NK-92 (cell line): ENCODE measurements around the gene PKP3.
"Not testable (repeated sequence)": the region's sequence is repeated elsewhere in the genome, so short reads cannot be mapped to it uniquely, and the experiment has no call there.

Experiments
- DNase-seq: peaks from one replicate; lab custom pipeline; 2025; ENCODE audit not compliant: unreplicated experiment; lab: John Stamatoyannopoulos, UW

Gene PKP3

DNA sequence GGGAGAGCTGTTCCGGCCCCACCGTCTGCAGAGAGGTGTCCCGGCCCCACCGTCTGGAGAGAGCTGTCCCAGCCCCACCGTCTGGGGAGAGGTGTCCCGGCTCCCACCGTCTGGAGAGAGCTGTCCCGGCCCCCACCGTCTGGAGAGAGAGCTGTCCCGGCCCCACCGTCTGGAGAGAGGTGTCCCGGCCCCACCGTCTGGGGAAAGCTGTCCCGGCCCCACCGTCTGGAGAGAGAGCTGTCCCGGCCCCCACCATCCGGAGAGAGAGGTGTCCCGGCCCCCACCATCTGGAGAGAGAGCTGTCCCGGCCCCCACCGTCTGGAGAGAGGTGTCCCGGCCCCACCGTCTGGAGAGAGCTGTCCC is 30.6 kb upstream of the PKP3 start:
- DNase-seq, result not testable (repeated sequence)

DNA sequence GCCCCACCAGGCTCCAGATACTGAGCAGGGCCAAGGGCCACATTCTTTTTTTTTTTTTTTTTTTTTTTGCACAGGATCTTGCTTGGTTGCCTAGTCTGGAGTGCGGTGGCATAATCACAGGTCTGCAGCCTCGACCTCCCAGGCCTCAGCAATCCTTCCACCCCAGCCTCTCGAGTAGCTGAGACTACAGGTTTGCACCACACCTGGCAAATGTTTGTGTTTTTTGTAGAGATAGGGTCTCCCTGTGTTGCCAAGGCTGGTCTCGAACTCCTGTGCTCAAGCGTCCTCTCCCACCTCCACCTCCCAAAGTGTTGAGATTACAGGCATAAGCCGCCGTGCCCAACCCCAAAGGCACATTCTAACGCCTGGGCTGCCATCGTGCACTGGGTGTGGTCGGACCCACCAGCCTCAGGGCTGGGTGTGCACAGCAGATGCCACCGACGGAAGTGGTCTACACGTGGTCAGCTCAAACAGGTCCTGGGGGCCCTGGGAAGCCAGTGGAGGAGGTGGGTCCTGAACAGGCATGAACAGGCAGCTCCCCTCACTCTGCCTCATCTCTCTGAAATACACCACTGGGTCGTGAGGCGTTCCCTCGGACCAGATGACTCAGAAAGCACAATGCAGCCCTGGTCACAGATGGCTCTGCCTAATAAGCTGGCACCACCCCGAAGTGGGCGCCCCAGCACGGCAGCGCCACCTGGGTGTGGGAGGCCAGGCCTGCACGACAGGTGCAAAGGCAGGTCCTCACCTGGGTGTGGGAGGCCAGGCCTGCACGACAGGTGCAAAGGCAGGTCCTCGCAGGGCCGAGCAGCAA is 29.9 kb upstream of the PKP3 start:
- DNase-seq, result no peak

DNA sequence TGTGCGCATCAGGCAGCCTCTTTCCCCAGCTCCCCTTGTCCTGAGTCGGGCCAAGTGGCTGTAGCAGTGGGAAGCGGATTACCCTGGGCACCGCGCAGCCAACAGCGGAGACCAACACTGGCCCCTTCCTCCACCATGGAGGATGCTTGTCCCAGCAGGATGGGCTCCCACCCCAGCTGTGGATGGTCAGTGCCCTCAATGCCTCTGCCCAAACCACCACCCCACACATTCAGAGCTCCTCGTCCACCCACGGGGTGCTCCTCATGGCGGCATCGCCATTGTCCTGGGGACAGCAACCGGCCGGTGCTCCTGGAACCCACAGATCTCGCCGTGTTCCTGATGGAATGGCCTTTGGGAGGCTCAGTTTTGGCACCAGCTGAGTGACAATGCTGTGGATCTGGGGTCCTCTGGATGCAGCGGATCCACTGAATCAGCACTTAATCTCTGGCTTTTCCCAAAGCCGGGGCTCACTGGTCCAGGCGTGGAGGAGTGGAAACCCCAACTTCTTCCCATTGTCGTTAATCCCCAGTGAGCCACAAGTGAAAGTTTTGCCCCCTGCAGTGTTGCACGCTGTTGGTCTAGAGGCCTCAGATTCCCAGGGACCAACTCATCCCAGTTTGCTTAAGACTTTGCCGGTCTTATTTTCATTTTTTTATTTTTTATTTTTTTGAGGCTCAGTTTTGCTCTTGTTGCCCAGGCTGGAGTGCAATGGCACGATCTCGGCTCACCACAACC is 28.9 kb upstream of the PKP3 start:
- DNase-seq, result no peak

DNA sequence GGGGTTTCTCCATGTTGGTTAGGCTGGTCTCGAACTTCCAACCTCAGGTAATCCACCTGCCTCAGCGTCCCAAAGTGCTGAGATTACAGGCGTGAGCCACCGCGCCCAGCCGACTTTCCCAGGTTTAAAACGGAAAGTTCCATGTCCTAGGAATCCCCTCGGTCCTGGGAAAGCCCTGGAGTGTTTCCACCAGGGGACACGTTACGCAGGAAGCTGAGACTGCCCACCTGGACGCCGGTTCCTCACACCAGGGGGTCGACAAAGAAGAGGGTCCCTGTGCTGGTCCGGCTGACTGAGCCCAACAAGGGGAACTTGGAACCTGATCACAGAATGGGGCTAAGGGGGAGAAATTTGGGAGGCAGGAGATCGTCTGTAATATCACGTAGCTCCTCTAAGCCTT is 28.2 kb upstream of the PKP3 start:
- no peak for DNase-seq

DNA sequence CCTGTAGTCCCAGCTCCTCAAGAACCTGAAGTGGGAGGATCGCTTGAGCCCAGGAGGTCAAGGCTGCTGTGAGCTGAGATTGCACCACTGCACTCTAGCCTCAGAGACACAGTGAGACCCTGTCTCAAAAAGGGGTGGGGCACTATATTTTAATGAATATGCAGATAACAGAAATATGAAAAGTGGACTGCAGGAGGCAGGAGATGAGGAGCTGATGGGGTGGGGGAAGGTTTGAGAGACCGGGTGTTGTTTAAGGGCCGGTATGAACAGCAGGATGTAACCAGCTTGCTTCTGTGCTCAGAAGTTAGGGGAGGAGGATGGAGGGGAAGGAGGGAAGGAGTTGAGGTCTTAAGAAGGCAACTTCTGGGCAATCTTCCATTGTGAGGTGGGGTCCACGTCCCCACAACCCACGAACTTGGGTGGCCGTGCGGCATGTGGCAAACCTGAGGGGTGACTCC is 26.0 kb upstream of the PKP3 start:
- DNase-seq, result no peak

DNA sequence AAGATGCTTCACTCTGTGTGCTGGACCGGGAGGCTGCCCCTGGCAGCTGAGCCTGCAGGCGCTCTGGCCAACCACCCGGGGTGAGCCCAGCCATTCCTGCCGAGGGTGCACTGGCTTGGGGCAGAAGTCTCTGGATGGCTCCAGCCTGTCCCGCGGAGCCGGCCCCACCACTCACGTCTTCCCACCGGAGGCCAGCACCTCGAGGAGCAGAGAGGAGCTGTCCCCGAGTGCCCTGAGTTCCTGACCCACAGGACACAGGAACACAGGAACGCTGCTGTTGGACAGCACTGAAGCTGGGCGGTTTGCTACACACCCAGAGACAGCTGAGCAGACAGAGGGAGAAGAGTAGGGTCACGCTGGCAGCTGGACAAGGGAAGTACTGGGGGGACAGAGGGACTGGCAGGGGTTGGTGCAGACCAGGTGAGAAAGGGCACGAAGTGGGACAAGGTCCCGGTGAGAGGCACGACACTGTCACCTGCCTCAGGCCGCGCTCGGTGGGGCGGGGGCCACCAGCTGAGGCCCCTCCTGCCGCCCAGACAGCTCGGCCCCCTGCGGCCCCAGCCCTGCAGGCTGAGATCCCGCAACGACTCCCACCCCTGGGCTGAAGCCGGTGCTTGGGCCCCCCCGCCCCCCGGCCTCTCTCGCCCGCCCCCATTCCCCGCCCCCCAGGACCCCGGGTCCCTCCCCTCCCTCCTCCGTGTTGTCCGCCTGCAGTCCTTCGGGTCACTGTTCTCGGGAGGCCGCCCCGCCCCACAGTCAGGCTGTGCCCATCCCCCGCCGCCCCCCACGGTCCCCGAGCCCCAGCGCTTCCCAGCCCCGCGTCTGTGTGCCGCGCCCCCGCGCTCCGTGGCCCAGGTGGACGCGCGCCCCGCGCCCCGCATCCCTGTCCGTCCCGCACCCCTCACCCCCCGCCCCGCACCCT is 25.3 kb upstream of the PKP3 start:
- no peak for DNase-seq

DNA sequence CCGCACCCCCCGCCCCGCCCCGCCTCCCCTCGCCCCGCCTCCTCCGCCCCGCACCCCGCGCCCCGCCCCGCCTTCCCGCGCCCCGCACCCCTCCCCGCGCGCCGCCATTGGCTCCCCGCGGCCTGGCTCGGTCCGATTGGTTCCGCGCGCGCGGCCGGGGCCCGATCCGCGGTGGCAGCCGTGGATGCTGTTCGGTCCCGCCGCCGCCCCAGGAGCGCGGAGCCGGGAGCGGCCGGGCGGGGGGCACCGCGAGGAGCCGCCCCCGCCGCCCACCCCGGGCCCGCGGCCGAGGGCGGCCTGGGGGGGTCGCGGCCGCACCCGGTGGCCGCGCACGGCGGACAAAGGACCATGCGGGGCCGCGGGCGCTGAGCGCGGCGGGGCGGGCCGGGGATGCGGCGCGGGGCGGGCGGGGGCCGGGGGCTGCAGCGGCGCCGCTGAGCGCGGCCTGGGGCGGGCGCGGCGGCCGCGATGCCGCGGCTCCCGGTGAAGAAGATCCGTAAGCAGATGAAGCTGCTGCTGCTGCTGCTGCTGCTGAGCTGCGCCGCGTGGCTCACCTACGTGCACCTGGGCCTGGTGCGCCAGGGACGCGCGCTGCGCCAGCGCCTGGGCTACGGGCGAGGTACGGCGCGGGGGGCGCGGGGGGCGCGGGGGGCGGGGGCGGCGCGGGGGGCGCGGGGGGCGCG is 24.5 kb upstream of the PKP3 start, which contains the start of gene B4GALNT4:
Gene B4GALNT4 (plus strand): TSS at position 164 of the 683 bp plus-strand sequence. CDS start 305 bp downstream, at position 469.
- no peak for DNase-seq

DNA sequence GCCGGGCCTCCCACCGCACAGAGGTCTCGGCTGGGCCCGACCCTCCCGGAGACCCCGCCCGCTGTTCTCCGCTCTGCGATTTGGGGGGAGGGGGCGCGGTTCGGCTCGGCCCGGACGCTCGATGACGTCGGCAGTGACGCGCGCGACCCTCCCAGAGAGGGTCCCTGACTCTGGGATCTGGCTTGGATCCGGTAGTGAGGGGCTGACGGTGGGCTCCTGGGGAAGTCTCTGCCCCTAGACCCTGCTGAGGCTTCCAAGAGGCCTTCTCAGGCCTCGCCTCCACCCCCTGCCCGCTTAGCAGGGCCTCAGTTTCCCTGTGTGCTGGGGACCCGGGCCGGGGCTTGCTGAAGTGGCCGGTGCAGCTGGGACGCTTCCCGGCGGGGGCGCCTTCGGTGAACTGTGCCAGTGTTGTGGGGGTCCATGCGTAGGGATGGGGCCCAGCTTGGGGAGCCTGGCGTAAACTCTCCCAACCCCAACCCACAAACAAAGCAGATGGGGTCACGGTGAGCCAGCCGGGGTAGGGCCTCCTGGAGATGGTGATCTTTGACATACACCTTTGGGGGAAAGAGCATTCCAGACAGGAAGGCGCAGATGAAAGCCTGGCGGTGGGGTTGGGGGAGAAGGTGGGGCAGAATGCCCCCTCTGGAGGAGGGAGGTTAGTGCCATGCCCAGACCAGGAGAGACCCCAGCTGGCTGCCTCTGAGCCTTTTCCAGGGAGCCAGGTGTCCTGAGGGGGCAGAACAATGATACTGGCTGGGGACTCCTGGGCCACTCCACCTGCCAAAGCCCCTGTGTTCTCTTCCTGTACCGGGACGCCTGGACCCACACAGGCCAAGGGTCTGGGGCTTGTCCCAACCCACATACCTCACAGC is 23.7 kb upstream of the PKP3 start:
- no peak for DNase-seq

DNA sequence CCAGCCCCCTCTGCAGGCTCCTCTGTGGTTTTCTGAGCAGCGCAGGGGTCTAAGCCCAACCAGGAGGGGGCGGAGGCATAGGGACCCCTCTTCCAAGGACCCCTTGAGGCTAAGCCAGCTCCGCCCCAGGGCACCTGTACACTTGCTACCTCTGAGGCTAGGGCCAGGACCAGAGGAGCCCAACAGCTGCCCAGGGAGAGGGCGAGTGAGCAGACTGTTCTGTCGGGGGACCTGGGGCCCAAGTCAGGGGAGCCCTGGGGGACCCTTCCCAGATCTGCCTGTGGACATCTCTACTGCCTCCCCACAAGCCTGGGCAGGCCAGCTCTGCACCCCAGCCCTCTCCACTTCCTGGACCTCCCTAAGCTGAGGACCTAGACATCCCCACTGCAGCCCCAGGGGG is 23.0 kb upstream of the PKP3 start:
- no peak for DNase-seq

DNA sequence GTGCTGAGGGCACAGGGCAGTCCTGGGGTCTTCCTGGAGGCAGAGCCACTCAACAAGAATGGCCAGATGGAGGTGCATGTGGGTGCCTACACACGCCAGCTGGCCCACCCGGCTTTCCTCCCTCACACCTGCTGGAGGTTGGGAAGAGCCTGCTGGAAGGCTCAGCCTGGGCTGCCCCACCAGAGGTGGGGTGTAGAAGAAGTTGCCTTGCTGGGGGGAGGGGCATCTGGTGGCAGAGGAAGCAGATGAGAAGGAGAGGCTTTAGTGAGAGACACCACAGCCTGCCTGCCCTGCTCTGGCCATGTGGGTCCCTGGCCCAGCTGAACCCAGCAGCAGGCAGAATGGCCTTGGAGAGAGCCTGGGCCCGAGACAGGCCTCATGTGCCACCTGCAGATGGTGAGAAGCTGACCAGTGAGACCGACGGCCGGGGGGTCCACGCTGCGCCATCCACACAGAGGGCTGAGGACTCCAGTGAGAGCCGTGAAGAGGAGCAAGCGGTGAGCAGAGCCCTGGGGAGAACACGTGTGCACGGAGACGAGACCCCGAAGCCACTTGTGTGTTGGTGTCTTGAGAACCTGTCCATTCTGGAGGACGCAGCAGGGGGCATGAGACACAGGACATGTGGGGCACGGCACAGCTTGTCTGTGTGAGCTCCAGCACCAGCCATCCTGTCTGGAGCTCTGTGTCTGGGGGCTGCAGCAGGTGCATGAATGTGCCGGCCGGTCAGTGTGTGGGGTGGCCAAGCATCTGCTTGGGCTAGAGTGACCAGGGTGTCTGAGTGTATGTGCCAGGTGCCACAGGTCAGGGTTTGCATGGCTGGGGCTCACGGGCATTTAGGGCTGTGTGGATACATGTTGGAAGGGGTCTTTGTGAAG is 22.1 kb upstream of the PKP3 start:
- no peak for DNase-seq

DNA sequence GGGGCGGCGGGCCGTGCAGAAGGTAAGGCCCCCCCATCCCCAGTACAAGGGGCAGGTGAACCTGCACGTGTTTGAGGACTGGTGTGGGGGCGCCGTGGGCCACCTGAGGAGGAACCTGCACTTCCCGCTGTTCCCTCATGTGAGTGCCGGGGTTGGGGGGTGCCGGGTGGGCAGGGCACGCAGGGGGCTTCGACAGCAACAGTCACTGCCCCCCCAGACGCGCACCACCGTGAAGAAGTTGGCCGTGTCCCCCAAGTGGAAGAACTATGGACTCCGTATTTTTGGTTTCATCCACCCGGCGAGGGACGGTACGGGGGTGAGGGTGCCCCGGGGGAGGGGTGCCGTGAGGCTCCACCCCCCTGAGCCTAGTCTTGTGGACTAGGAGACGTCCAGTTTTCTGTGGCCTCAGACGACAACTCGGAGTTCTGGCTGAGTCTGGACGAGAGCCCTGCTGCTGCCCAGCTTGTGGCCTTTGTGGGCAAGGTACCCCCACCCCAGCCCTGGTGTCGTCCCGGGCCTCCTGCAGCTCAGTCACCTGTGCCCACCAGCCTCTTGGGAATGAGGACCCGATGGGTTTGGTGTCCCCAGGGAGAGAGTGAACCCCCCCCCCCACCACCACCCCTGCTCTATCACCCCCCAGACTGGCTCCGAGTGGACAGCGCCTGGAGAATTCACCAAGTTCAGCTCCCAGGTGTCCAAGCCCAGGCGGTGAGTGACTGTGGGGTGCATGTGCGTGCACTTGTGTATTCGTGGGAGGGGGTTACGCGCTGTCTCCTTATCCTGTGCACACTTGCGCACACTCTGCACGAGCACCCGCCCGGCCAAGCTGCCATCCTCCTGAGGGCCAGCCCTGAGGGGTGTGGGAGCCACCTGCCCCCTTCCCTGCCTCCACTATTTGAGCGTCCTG is 20.9 kb upstream of the PKP3 start:
- DNase-seq, result no peak

DNA sequence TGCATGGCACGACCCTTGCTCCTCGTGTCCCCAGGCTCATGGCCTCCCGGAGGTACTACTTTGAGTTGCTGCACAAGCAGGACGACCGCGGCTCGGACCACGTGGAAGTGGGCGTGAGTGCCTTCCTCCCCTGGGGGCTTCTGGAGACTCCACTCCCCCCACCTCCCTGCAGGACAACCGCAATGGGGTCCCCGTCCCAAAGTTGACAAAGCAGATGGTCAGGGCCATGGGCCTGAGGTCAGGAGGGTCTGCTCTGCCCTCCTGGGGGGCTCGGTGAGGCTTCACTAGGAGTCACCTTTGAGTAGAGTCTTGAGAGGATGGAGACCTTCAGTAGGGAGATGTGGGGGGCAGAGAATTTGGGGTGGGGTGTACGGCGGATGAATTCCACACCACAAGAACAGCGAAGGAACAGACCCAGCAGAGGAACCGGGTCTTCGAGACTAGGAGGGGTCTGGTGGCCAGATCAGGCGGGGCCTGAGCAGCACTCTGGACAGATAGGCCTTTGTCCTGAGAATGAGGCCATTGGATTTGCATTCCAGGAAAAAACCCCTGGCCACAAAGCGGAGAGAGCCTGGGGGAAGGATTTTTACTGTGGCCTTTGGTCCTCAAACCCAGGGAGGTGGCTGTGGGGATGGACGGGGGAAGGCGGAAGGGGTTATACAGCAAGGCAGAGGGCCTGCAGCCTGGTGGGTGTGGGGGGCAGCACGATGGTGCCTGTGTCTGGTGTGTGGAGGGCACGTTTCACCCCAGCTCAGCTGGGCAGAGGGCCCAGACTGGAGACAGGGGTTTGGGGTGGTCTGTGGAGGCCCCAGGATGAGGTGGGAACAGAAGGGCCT is 20.1 kb upstream of the PKP3 start:
- DNase-seq, result no peak

DNA sequence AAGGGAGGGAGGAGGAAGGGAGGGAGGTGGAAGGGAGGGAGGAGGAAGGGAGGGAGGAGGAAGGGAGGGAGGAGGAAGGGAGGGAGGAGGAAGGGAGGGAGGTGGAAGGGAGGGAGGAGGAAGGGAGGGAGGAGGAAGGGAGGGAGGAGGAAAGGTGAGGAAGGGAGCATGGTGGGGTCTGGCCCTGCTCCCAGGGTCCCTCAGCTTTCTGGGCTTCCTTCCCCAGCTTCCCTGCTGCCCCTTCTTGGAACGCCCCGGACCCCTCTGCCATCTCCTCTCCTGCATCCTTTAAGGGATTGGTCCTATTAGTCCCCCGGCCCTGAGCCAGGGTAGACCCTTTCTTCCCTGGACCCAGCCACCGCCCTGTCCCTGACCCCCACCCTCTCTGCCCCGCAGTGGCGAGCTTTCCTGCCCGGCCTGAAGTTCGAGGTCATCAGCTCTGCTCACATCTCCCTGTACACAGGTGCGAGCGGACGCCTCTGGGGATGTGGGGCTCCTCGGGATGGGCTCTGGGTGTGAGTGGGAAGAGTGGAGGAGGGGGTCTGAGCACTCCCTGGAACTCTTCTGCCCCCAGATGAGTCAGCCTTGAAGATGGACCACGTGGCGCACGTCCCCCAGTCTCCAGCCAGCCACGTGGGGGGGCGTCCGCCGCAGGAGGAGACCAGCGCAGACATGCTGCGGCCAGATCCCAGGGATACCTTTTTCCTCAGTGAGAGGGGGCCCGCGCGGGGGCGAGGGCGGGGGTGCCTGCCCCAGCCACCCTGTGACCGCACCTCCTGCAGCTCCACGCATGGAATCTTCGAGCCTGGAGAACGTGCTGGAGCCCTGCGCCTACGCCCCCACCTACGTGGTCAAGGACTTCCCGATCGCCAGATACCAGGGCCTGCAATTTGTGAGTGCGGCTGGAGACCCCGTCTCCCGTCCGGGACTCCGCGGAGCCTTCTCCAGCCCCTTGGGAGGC is 18.7 kb upstream of the PKP3 start:
- no peak for DNase-seq

DNA sequence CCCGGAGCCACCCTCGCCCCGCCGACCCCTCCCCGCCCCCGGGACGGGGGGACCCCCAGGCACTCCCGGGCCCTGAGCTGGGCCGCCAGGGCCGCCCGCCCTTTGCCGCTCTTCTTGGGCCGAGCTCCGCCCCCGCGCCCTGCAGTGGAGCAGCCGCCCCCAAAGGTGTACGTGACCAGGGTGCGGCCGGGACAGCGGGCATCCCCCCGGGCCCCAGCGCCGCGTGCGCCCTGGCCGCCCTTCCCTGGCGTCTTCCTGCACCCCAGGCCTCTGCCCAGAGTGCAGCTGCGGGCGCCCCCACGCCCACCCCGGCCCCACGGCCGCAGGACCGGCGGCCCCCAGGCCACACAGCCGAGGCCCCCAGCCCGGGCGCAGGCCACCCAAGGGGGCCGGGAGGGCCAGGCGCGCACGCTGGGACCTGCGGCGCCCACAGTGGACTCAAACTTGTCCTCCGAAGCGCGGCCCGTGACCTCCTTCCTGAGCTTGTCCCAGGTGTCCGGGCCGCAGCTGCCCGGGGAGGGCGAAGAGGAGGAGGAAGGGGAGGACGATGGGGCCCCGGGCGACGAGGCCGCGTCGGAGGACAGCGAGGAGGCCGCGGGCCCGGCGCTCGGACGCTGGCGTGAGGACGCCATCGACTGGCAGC is 17.4 kb upstream of the PKP3 start:
- DNase-seq, result no peak

DNA sequence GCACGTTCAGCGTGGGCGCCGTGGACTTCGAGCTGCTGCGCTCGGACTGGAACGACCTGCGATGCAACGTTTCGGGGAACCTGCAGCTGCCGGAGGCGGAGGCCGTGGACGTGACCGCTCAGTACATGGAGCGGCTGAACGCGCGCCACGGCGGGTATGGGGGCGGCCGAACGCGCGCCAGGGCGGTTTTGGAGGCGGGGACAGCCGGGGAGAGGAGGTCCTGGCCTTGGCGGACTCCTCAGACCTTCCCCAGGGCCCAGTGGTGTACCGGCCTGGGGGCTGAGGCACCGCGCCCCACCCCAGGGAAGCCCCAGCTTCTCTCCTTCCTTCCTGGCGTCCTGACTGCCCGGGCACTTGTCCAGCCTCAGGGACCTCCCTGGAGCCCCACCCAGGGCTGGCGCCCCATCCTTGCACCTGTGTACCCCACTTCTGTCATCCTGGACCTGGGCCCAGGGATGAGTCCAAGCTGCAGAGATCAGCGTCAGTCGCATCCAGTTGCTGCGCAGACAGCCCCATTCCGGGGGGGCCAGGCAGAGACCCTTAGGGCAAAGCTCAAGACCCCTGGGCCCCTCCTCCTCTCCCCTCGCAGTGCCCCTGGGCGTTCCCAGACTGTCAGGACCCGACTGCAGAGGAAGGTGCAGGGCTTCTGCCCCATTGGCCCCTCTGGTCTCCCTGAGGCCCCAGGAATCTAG is 16.7 kb upstream of the PKP3 start:
- DNase-seq, result no peak
